GM18907 (cell line): Measurements from ENCODE around the gene REPIN1.

Experiments
- ATAC-seq: cut with Tn5 transposase; IDR thresholded peaks from one replicate; pipeline ENCODE4 v1.9.1; 2021; ENCODE audit warnings: mild to moderate bottlenecking, moderate library complexity; ENCODE audit not compliant: unreplicated experiment

The REPIN1 gene

DNA sequence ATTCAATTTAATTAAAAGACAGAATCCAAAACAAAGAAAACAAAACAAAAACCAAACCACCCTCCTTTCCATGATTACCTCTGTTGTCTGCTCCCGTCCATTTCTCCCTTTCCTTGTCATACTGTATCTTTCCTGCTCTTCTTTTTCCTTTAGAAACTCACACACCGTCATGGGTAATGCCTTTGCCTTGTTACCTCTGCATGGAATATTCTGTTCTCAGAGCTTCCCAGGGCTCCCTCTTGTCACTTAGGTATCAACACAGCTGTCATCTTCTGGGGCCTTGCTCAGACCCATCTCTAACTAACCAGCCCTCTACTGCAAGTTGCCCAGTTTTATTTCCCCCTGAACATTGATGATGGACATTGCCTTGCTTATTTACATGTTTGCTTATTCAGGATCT is 51.6 kb downstream of the REPIN1 start:
- ATAC-seq: no peak

DNA sequence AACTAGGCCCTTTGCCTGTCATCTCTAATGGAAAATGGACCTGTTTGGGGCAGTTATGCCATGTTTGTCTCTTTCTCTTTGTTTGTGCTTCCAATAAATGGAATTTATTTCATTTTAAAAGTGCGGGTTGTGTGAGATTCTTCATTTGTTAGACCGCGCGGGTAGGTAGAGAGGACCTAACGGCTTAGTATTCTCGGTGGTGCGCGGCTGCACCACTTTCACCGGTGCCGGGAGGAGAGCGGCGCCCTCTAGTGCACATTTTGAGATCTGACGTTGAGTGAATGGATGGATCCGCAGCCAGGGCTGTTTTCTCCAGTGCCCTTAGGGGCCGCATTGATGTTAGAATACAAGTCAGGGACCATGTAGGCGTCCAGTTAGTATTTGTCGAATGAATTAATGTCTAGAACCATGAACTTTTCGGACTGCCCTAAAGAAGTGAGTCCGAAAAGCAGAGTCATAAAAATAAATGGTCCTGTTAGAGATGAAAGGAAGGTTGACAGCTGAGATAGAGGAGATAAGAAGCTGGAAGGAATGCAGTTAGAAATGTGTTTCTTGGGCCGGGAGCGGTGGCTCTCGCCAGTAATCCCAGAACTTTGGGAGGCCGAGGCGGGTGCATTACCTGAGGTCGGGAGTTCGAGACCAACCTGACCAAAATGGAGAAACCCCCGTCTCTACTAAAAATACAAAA is 52.5 kb downstream of the REPIN1 start:
- ATAC-seq: peak; percentile 92

DNA sequence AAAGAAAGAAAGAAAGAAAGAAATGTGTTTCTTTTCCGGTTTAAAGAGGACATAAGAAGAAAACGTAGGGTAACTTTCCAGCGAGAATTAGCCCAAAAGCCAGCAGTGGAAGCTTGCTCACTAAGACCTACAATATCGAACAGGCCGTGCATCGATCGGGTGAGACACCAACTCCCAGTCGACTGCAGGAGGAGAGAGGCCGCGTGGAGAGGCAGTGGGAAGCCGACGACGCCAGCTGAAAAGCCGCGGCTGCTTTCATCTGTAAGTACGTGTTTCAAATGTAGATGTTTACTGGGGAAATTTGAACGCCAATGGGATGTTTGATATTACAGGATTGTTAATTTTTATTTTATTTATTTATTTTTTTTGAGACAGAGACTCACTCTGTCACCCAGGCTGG is 53.2 kb downstream of the REPIN1 start:
- no peak for ATAC-seq
